ENCODE measurements around the gene REEP2.
A peak's percentile ranks its signal among the peaks of the same experiment; 100 is the strongest.
"Not testable (repeated sequence)": the region's sequence is repeated elsewhere in the genome, so short reads cannot be mapped to it uniquely, and the experiment has no call there.

Gene REEP2

DNA sequence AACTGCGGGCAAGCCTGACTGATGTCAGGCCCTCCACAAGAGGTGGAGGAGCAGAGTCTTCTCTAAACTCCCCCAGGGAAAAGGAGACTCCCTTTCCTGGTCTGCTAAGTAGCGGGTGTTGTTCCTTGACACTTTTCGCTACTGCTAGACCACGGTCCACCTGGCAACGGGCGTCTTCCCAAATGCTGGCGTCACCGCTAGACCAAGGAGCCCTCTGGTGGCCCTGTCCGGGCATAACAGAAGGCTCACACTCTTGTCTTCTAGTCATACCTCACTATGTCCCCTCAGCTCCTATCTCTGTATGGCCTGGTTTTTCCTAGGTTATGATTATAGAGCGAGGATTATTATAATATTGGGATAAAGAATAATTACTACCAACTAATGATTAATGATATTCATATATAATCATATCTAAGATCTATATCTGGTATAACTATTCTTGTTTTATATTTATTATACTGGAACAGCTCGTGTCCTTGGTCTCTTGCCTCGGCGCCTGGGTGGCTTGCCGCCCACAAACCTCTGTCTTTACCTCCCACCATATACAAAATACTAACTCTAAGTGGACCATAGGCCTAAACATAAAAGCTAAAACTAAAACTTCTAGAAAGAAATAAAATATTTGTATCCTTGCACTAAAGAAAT is 27.7 kb upstream of the REEP2 start:
- H3K4me3 ChIP-seq (ENCODE audit: low read depth, low read length); in situ Hi-C loops (cut with HindIII; ENCODE audit: low sequenced_read_pairs): not testable (repeated sequence)
- peak; percentile 1 for DNase-seq (ENCODE audit: low read depth)
- TF ChIP-seq, protein P1, sequence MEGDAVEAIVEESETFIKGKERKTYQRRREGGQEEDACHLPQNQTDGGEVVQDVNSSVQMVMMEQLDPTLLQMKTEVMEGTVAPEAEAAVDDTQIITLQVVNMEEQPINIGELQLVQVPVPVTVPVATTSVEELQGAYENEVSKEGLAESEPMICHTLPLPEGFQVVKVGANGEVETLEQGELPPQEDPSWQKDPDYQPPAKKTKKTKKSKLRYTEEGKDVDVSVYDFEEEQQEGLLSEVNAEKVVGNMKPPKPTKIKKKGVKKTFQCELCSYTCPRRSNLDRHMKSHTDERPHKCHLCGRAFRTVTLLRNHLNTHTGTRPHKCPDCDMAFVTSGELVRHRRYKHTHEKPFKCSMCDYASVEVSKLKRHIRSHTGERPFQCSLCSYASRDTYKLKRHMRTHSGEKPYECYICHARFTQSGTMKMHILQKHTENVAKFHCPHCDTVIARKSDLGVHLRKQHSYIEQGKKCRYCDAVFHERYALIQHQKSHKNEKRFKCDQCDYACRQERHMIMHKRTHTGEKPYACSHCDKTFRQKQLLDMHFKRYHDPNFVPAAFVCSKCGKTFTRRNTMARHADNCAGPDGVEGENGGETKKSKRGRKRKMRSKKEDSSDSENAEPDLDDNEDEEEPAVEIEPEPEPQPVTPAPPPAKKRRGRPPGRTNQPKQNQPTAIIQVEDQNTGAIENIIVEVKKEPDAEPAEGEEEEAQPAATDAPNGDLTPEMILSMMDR (IDR thresholded peaks at IDR 0.05; ENCODE audit: low read depth, low read length, missing control alignments): peak; percentile 39

DNA sequence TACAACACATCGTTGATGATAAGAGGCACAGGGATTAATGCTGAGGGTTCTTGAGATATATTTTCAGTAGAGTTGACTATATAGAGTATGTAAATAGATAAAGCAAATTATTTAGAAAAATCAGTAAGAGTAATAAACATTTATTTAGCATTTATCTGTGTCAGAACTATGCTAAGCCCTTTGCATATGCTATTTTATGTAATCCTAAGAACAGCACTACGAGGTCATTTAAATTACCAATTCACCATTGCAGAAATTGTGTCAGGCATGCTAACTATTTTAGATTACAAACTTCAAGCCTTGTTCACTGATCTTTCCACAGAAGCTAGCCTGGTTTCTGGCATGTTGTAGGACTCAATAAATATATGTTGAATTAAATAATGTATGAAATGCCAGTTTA is 20.4 kb upstream of the REEP2 start:
- H3K4me3 ChIP-seq (ENCODE audit: low read depth, low read length): no peak overlapping the region
- no peak for DNase-seq (ENCODE audit: low read depth)
- TF ChIP-seq, protein P1 (IDR thresholded peaks at IDR 0.05; ENCODE audit: low read depth, low read length, missing control alignments): no peak
- in situ Hi-C loops (cut with HindIII; ENCODE audit: low sequenced_read_pairs): no loop called here

DNA sequence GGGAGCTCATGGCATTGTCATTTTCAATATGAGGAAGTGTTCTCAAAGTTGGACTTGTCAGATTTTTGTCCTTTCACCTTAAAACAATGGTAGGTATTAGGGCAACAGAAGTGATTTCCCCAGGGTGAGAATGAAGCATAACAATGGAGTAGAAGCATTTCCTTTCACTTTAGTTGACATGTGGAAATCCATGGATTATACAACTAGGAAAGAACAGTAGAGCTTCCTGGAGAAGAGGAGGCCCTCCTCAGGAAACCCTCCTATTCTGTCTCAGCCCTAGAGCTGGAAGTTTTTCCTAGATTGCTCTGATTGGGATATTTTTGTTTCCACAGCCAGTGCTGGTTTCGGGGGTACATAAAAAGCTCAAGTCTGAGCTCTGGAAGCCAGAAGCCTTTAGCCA is 13.8 kb upstream of the REEP2 start:
- in situ Hi-C loops (cut with HindIII; ENCODE audit: low sequenced_read_pairs): no loop called here
- H3K4me3 ChIP-seq (ENCODE audit: low read depth, low read length): no peak overlapping the region
- no peak for DNase-seq (ENCODE audit: low read depth)
- TF ChIP-seq, protein P1 (IDR thresholded peaks at IDR 0.05; ENCODE audit: low read depth, low read length, missing control alignments): no peak

DNA sequence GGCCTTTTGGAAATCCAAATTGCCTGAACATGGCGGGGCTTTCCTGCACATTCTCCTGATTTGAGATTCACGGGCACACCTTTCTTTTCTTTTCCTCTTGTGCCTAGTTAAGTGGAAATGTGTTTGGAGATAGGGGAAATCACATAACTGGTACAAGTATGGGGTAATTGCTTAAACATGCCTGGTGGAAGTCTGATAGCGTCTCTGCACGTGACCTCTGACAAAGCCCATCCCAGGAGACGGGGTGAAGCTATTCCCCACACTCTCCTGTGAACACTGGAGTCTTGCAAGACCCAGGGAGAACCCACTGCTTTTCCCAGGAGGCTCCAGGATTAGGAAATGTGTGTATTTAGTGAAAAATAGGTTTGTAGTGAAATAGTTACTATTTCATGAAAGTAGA is 2.9 kb upstream of the REEP2 start:
- TF ChIP-seq, protein P1 (IDR thresholded peaks at IDR 0.05; ENCODE audit: low read depth, low read length, missing control alignments): no peak
- H3K4me3 ChIP-seq (ENCODE audit: low read depth, low read length): no peak overlapping the region
- in situ Hi-C loops (cut with HindIII; ENCODE audit: low sequenced_read_pairs): no loop called here
- no peak for DNase-seq (ENCODE audit: low read depth)

DNA sequence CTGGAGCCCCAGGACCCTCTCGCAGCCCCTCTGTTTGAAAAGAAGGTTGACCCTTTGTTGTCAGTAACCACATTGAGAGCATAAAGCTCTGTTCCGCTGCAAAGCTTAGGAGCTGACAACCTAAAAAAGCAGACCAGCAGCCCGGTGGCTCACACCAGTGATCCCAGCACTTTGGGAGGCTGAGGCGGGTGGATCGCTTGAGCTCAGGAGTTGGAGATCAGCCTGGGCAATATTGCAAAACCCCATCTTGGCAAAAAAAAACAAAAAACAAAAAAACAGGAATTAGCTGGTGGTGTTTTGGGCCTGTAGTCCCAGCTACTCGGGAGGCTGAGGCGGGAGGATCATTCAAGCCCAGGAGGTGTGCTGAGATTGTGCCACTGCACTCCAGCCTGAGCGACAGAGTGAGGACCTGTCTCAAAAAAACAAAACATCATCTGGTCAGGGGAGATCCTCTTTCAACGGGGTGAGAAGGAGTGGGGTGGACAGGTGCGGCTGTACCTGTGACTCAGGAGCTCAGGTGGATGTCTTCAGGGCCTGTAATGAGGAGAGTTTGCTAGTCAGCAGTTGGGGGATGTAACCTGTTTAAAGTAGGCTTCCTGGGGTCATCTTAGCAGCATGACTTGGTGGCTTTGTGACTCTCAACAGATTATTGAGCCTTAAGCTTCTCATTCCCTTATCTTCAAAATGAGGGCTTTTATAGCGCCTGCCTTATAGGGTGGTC is 694 bp upstream of the REEP2 start:
- peak overlapping the region; percentile 57 for H3K4me3 ChIP-seq (ENCODE audit: low read depth, low read length)
- TF ChIP-seq, protein P1 (IDR thresholded peaks at IDR 0.05; ENCODE audit: low read depth, low read length, missing control alignments): no peak
- no peak for DNase-seq (ENCODE audit: low read depth)
- in situ Hi-C loops (cut with HindIII; ENCODE audit: low sequenced_read_pairs): no loop called here

DNA sequence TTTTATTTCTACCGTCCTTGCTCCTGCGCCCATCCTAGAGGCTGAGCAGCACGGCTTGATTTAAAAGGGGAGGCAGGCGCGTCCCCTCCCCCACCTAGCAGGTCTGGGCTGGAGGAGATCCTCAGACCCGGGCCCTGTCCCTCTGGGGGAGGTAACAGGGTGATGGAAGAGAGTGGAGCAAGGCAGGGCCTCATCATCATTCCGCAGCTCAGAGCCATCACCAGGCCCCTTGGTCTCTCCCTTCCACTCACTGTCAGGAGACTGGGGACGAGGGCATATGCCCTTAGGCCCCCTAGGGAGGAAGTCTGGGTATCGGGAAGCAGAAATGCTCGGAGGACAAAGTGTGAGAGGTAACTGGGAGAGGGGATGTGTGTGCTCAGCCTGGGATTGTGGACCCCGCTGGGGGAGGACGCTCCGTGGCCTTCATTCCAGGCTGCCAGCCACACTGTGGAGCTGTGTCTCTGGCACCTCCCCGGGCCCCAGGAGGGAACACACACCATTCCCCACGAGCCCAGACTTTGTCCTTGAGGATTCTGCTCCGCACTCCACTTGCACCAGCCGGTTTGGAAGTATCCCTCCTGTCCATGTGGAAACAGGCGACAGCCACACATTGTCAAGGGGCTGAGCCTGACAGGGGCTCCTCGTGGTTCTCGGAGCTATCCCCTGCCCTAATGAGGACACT is 761 bp downstream of the REEP2 start:
- DNase-seq (ENCODE audit: low read depth): no peak
- TF ChIP-seq, protein P1 (IDR thresholded peaks at IDR 0.05; ENCODE audit: low read depth, low read length, missing control alignments): no peak
- in situ Hi-C loops (cut with HindIII; ENCODE audit: low sequenced_read_pairs): no loop called here
- H3K4me3 ChIP-seq (ENCODE audit: low read depth, low read length): peak overlapping the region; percentile 57
